OCI-LY7 (cell line): ENCODE measurements around the gene PLEKHA5.

Experiments used
- CTCF ChIP-seq: fragments of 200-600 bp; sonication (generic); conservative IDR thresholded peaks from 2 replicates; pipeline ENCODE4 v1.5.1; 2014; ENCODE audit warnings: mild to moderate bottlenecking, antibody characterized with exemption, low read length, moderate library complexity, mixed read lengths
- EZH2phosphoT487 ChIP-seq: fragments of 200-600 bp; sonication (generic); IDR thresholded peaks from 2 replicates; pipeline ENCODE4 v1.6.1; 2018; ENCODE audit warnings: low read depth, borderline replicate concordance, mild to moderate bottlenecking, mixed run types, antibody characterized with exemption, low read length, moderate library complexity, mixed read lengths

DNA sequence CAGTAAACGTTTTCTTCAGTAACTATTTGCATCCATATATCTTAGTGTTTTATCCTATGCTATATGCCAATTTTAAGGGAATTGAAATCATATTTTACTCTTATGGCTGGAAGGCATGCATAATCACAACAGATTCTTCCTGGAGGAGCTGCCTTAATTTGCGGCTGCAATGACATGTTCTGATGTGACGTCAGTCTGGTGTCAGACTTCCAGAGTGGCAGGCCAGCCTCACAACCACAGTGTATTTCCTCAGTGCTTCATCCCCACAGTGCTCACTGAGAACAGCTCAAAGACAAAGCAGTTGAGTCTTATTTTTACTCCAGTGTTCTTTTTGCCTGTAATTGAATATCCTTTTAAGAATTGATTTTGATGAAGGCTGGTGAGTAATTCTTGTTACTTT, 107.1 kb downstream of the PLEKHA5 start:
- no peak for TF ChIP-seq EZH2phosphoT487
- no peak for TF ChIP-seq CTCF
